Stimulated activated naive B cell treated with anti-CD40 and anti-IgM and Interleukin-4, amounts not matched to agents 10 μg/mL and 1 μg/mL and 100 μg/mL, for 72 hours (primary cell): ENCODE data around the gene NGFR.
A peak's percentile ranks its signal among the peaks of the same experiment; 100 is the strongest.

Experiments used
- ATAC-seq, 2 donors: fragments of 150-1000 bp; cut with Tn5 transposase; replicated peaks; 2 replicates each; pipeline ENCODE4 v1.10.0; 2021; ENCODE audit warnings: moderate library complexity in 1 of 2
- DNase-seq: peaks from one replicate; pipeline ENCODE4 v3.0.0; 2021
- H3K27ac Mint-ChIP-seq: one replicate; pipeline ENCODE4 v1.8.0; 2022; ENCODE audit warnings: mild to moderate bottlenecking, mixed read lengths
- H3K27me3 Mint-ChIP-seq, 2 donors: one replicate each; pipeline ENCODE4 v1.8.0; 2022; ENCODE audit warnings: mixed read lengths in 2 of 2
- H3K36me3 Mint-ChIP-seq, 2 donors: one replicate each; pipeline ENCODE4 v1.8.0; 2022; ENCODE audit warnings: mixed read lengths in 2 of 2, mild to moderate bottlenecking in 1 of 2
- H3K4me1 Mint-ChIP-seq, 2 donors: one replicate each; pipeline ENCODE4 v1.8.0; 2022; ENCODE audit warnings: mixed read lengths in 2 of 2, mild to moderate bottlenecking in 1 of 2
- H3K4me3 Mint-ChIP-seq, 2 donors: one replicate each; pipeline ENCODE4 v1.8.0; 2022; ENCODE audit warnings: mild to moderate bottlenecking in 2 of 2, mixed read lengths in 2 of 2, moderate library complexity in 1 of 2
- H3K9me3 Mint-ChIP-seq, 2 donors: one replicate each; pipeline ENCODE4 v1.8.0; 2022; ENCODE audit warnings: mixed read lengths in 2 of 2, mild to moderate bottlenecking in 1 of 2

Gene NGFR

GRCh38 chr17:49460401-49460800, 34.7 kb upstream of the NGFR start:
- DNase-seq (no peak), ATAC-seq (no peak)
- Mint-ChIP-seq H3K27me3 (peaks cover 65 to 74% of the 10 kb centered on the region in 2 donors), H3K27ac (no peak overlapping the region), H3K4me3 (no peak overlapping the region), H3K9me3 (peaks cover 0 to 2% of the 10 kb centered on the region in 2 donors), H3K4me1 (no peaks in the 10 kb centered on the region), H3K36me3 (peaks cover 0 to 1% of the 10 kb centered on the region in 2 donors)

GRCh38 chr17:49461580-49461979, 33.5 kb upstream of the NGFR start:
- Mint-ChIP-seq H3K4me3 (no peak overlapping the region), H3K36me3 (peaks cover 0 to 1% of the 10 kb centered on the region in 2 donors), H3K9me3 (peaks cover 0 to 2% of the 10 kb centered on the region in 2 donors), H3K4me1 (no peaks in the 10 kb centered on the region), H3K27ac (no peak overlapping the region), H3K27me3 (peaks cover 64 to 73% of the 10 kb centered on the region in 2 donors)
- DNase-seq (no peak), ATAC-seq (no peak)

GRCh38 chr17:49464049-49464448, 31.0 kb upstream of the NGFR start:
- H3K27me3 Mint-ChIP-seq: peaks cover 65 to 74% of the 10 kb centered on the region in 2 donors
- no peak for ATAC-seq
- DNase-seq: no peak
- H3K4me3 Mint-ChIP-seq: no peak overlapping the region
- H3K4me1 Mint-ChIP-seq: no peaks in the 10 kb centered on the region
- H3K36me3 Mint-ChIP-seq: peaks cover 0 to 1% of the 10 kb centered on the region in 2 donors
- no peak overlapping the region for H3K27ac Mint-ChIP-seq
- H3K9me3 Mint-ChIP-seq: peaks cover 0 to 2% of the 10 kb centered on the region in 2 donors

- Mint-ChIP-seq H3K36me3 (peaks cover 0 to 1% of the 10 kb centered on the region in 2 donors), H3K27me3 (peaks cover 65 to 77% of the 10 kb centered on the region in 2 donors), H3K4me1 (peaks cover 1 to 9% of the 10 kb centered on the region in 2 donors), H3K4me3 (no peak overlapping the region), H3K27ac (no peak overlapping the region), H3K9me3 (peaks cover 0 to 2% of the 10 kb centered on the region in 2 donors)
- DNase-seq (no peak), ATAC-seq (no peak)
These were observed 29.7 kb upstream of the NGFR start for GRCh38 chr17:49465331-49465903.

GRCh38 chr17:49466436-49466835, 28.7 kb upstream of the NGFR start:
- peaks cover 0 to 1% of the 10 kb centered on the region in 2 donors for H3K36me3 Mint-ChIP-seq
- peaks cover 0 to 2% of the 10 kb centered on the region in 2 donors for H3K9me3 Mint-ChIP-seq
- peaks cover 75 to 82% of the 10 kb centered on the region in 2 donors for H3K27me3 Mint-ChIP-seq
- ATAC-seq (no peak), DNase-seq (no peak)
- H3K4me3 Mint-ChIP-seq: no peak overlapping the region
- H3K27ac Mint-ChIP-seq: no peak overlapping the region
- peaks cover 2 to 9% of the 10 kb centered on the region in 2 donors for H3K4me1 Mint-ChIP-seq

GRCh38 chr17:49467175-49467574, 27.9 kb upstream of the NGFR start:
- peaks cover 83 to 88% of the 10 kb centered on the region in 2 donors for H3K27me3 Mint-ChIP-seq
- no peak overlapping the region for H3K4me3 Mint-ChIP-seq
- ATAC-seq (no peak), DNase-seq (no peak)
- peaks cover 0 to 2% of the 10 kb centered on the region in 2 donors for H3K9me3 Mint-ChIP-seq
- no peak overlapping the region for H3K27ac Mint-ChIP-seq
- peaks cover 0 to 1% of the 10 kb centered on the region in 2 donors for H3K36me3 Mint-ChIP-seq
- peaks cover 6 to 9% of the 10 kb centered on the region in 2 donors for H3K4me1 Mint-ChIP-seq

GRCh38 chr17:49468811-49469385, 26.2 kb upstream of the NGFR start:
- Mint-ChIP-seq H3K27ac (no peak overlapping the region), H3K9me3 (no peaks in the 10 kb centered on the region), H3K36me3 (no peaks in the 10 kb centered on the region), H3K4me3 (no peak overlapping the region), H3K27me3 (peaks cover 84 to 88% of the 10 kb centered on the region in 2 donors), H3K4me1 (peaks cover 6 to 9% of the 10 kb centered on the region in 2 donors)
- DNase-seq (no peak), ATAC-seq (no peak)

GRCh38 chr17:49469831-49470810, 25.0 kb upstream of the NGFR start:
- ATAC-seq: peak in 1 of 2 donors; percentile 18
- no peak for DNase-seq
- Mint-ChIP-seq H3K27ac (no peak overlapping the region), H3K9me3 (peaks cover 0 to 4% of the 10 kb centered on the region in 2 donors), H3K36me3 (no peaks in the 10 kb centered on the region), H3K4me3 (peak overlapping the region in 1 of 2 donors; percentile 19), H3K27me3 (peaks cover 74 to 86% of the 10 kb centered on the region in 2 donors), H3K4me1 (peaks cover 6 to 9% of the 10 kb centered on the region in 2 donors)

GRCh38 chr17:49471089-49471683, 23.9 kb upstream of the NGFR start:
- no peak for DNase-seq
- peaks cover 2 to 6% of the 10 kb centered on the region in 2 donors for H3K36me3 Mint-ChIP-seq
- ATAC-seq: no peak
- no peak overlapping the region for H3K4me3 Mint-ChIP-seq
- H3K9me3 Mint-ChIP-seq: peaks cover 5 to 12% of the 10 kb centered on the region in 2 donors
- H3K27me3 Mint-ChIP-seq: peaks cover 77 to 85% of the 10 kb centered on the region in 2 donors
- peaks cover 6 to 9% of the 10 kb centered on the region in 2 donors for H3K4me1 Mint-ChIP-seq
- no peak overlapping the region for H3K27ac Mint-ChIP-seq

- H3K4me3 Mint-ChIP-seq: no peak overlapping the region
- ATAC-seq (no peak), DNase-seq (no peak)
- H3K27me3 Mint-ChIP-seq: peaks cover 74 to 83% of the 10 kb centered on the region in 2 donors
- no peak overlapping the region for H3K27ac Mint-ChIP-seq
- H3K36me3 Mint-ChIP-seq: peaks cover 3 to 7% of the 10 kb centered on the region in 2 donors
- peaks cover 6 to 14% of the 10 kb centered on the region in 2 donors for H3K9me3 Mint-ChIP-seq
- H3K4me1 Mint-ChIP-seq: peaks cover 6 to 9% of the 10 kb centered on the region in 2 donors
These were observed 23.3 kb upstream of the NGFR start for GRCh38 chr17:49471769-49472168.

GRCh38 chr17:49472527-49472926, 22.6 kb upstream of the NGFR start:
- H3K27me3 Mint-ChIP-seq: peaks cover 74 to 84% of the 10 kb centered on the region in 2 donors
- ATAC-seq: no peak
- DNase-seq: no peak
- peaks cover 6 to 14% of the 10 kb centered on the region in 2 donors for H3K9me3 Mint-ChIP-seq
- no peak overlapping the region for H3K27ac Mint-ChIP-seq
- H3K4me3 Mint-ChIP-seq: no peak overlapping the region
- H3K36me3 Mint-ChIP-seq: peaks cover 3 to 7% of the 10 kb centered on the region in 2 donors
- peaks cover 6 to 9% of the 10 kb centered on the region in 2 donors for H3K4me1 Mint-ChIP-seq

- DNase-seq (no peak), ATAC-seq (no peak)
- peaks cover 3 to 7% of the 10 kb centered on the region in 2 donors for H3K36me3 Mint-ChIP-seq
- H3K27me3 Mint-ChIP-seq: peaks cover 73 to 84% of the 10 kb centered on the region in 2 donors
- peaks cover 6 to 14% of the 10 kb centered on the region in 2 donors for H3K9me3 Mint-ChIP-seq
- no peak overlapping the region for H3K4me3 Mint-ChIP-seq
- peaks cover 6 to 9% of the 10 kb centered on the region in 2 donors for H3K4me1 Mint-ChIP-seq
- no peak overlapping the region for H3K27ac Mint-ChIP-seq
These were observed 21.0 kb upstream of the NGFR start for GRCh38 chr17:49473900-49474751.

- Mint-ChIP-seq H3K36me3 (peaks cover 3 to 7% of the 10 kb centered on the region in 2 donors), H3K9me3 (peaks cover 6 to 14% of the 10 kb centered on the region in 2 donors), H3K4me1 (peaks cover 0 to 6% of the 10 kb centered on the region in 2 donors), H3K27ac (no peak overlapping the region), H3K27me3 (peaks cover 53 to 74% of the 10 kb centered on the region in 2 donors), H3K4me3 (no peak overlapping the region)
- no peak for DNase-seq
- no peak for ATAC-seq
These were observed 17.4 kb upstream of the NGFR start for GRCh38 chr17:49477709-49478108.
